Stimulated activated CD4-positive, alpha-beta T cell treated with anti-CD3 and anti-CD28 coated beads, Interleukin-2, amount 100 ng/mL, for 4 hours (primary cell): ENCODE measurements around the gene GORASP2.

Experiments
- DNase-seq: peaks from one replicate; pipeline ENCODE4 v3.0.0-alpha.2; 2020; ENCODE audit warnings: low read depth

Gene GORASP2

GRCh38 chr2:170923799-170924198 lies 5.3 kb upstream of the GORASP2 start:
- no peak for DNase-seq

GRCh38 chr2:170924969-170925368 lies 4.1 kb upstream of the GORASP2 start:
- no peak for DNase-seq

GRCh38 chr2:170925923-170926322 lies 3.1 kb upstream of the GORASP2 start:
- no peak for DNase-seq

- no peak for DNase-seq
Measured at GRCh38 chr2:170926743-170927297, 2.2 kb upstream of the GORASP2 start.

GRCh38 chr2:170928036-170928823 lies 823 bp upstream of the GORASP2 start:
- no peak for DNase-seq

GRCh38 chr2:170929686-170930050 lies 615 bp downstream of the GORASP2 start:
- peak; percentile 9 for DNase-seq

GRCh38 chr2:170930131-170930990 lies 1.3 kb downstream of the GORASP2 start:
- DNase-seq = peak; percentile 30

GRCh38 chr2:170930991-170931266 lies 1.9 kb downstream of the GORASP2 start:
- no peak for DNase-seq

GRCh38 chr2:170932166-170932565 lies 3.1 kb downstream of the GORASP2 start:
- no peak for DNase-seq

- no peak for DNase-seq
Measured at GRCh38 chr2:170932948-170933347, 3.9 kb downstream of the GORASP2 start.

- no peak for DNase-seq
Measured at GRCh38 chr2:170937709-170938379, 8.8 kb downstream of the GORASP2 start.

GRCh38 chr2:170940066-170940465 lies 11.0 kb downstream of the GORASP2 start:
- DNase-seq = no peak

GRCh38 chr2:170942615-170943014 lies 13.6 kb downstream of the GORASP2 start:
- DNase-seq = no peak

- no peak for DNase-seq
Measured at GRCh38 chr2:170943041-170943440, 14.0 kb downstream of the GORASP2 start.

GRCh38 chr2:170943596-170943995 lies 14.5 kb downstream of the GORASP2 start:
- no peak for DNase-seq

- no peak for DNase-seq
Measured at GRCh38 chr2:170944545-170944944, 15.5 kb downstream of the GORASP2 start.

- no peak for DNase-seq
Measured at GRCh38 chr2:170949415-170949814, 20.4 kb downstream of the GORASP2 start.

- no peak for DNase-seq
Measured at GRCh38 chr2:170950221-170950761, 21.2 kb downstream of the GORASP2 start.

GRCh38 chr2:170953941-170954340 lies 24.9 kb downstream of the GORASP2 start:
- no peak for DNase-seq

- DNase-seq = no peak
Measured at GRCh38 chr2:170963386-170963785, 34.3 kb downstream of the GORASP2 start.

- no peak for DNase-seq
Measured at GRCh38 chr2:170965446-170966225, 36.6 kb downstream of the GORASP2 start.
